Endothelial cell of umbilical vein (primary cell): Measurements from ENCODE around the gene KRTAP12-3. TPM values are rescaled to one million over a fixed set of nuclear protein-coding genes. Genes with fewer than 3 reads are reported as not detected.

Source experiments
- BruUV-seq: library from RNA; stranded (reverse); fragments of 400-500 nt; replicated peaks from 2 replicates; lab custom pipeline; 2021; lab: Mats Ljungman, UMichigan
- CTCF ChIA-PET: fragments of 300-600, 350-600 bp; sonication (Branson Sonifier 250); formaldehyde crosslinking; loops from one replicate; lab custom pipeline; 2021; ENCODE audit warnings: antibody characterized with exemption, inconsistent platforms; lab: Charles Lee
- POLR2A ChIA-PET: fragments of 300-600, 350-600 bp; sonication (Branson Sonifier 250); formaldehyde crosslinking; loops from one replicate; lab custom pipeline; 2021; ENCODE audit warnings: antibody characterized with exemption, inconsistent platforms; lab: Charles Lee
- DNase-seq: peaks from one replicate; pipeline ENCODE4 v3.0.0-alpha.2; 2011; ENCODE audit warnings: low read depth, low spot score
- FAIRE-seq: peaks from 2 replicates; lab custom pipeline; 2011; peaks lifted over from hg19 to GRCh38; lab: Jason Lieb, UNC
- H2AFZ ChIP-seq: 2 replicates; pipeline ENCODE4 v1.6.0; 2012; ENCODE audit warnings: low read depth, low read length, control low read depth, inconsistent platforms
- H3K27ac ChIP-seq: 2 replicates; pipeline ENCODE4 v1.5.1; 2011; ENCODE audit warnings: low read depth, mild to moderate bottlenecking, control low read depth, low read length, moderate library complexity; ENCODE audit not compliant: insufficient read depth
- H3K27me3 ChIP-seq, 2 experiments: 2 replicates each; pipeline versions ENCODE4 v1.6.0 to v1.6.1; 2011; ENCODE audit warnings: low read length in 2 of 2, mixed read lengths in 1 of 2; ENCODE audit not compliant: control insufficient read depth in 2 of 2, insufficient read depth in 2 of 2
- H3K36me3 ChIP-seq, 2 experiments: 2 replicates in 1 of 2; 3 replicates in 1 of 2; pipeline ENCODE4 v1.5.1; 2011; ENCODE audit warnings: low read length in 2 of 2, mild to moderate bottlenecking in 1 of 2, moderate library complexity in 1 of 2; ENCODE audit not compliant: control insufficient read depth in 2 of 2, insufficient read depth in 2 of 2; ENCODE audit errors: extremely low read depth in 1 of 2
- H3K4me1 ChIP-seq: 3 replicates; pipeline ENCODE4 v1.5.1; 2011; ENCODE audit warnings: mild to moderate bottlenecking, low read length; ENCODE audit not compliant: control insufficient read depth, insufficient read depth; ENCODE audit errors: extremely low read depth
- H3K4me2 ChIP-seq: 2 replicates; pipeline ENCODE4 v1.6.1; 2011; ENCODE audit warnings: low read length, control low read depth, mixed read lengths; ENCODE audit not compliant: insufficient read depth
- H3K4me3 ChIP-seq, 3 experiments: fragments of 200-600 bp in 1 of 3; sonication (generic), shearing (Covaris generic) in 1 of 3; replicated peaks in 1 of 3; 2 replicates each; pipeline ENCODE4 v1.5.1; 2011 to 2016; ENCODE audit warnings: control low read depth in 3 of 3, low read length in 3 of 3, mild to moderate bottlenecking in 2 of 3, inconsistent platforms in 1 of 3, low read depth in 1 of 3, moderate library complexity in 1 of 3; ENCODE audit not compliant: insufficient read depth in 1 of 3
- H3K79me2 ChIP-seq: 2 replicates; pipeline ENCODE4 v1.6.0; 2012; ENCODE audit warnings: low read length, inconsistent platforms; ENCODE audit not compliant: control insufficient read depth, insufficient read depth
- H3K9ac ChIP-seq: replicated peaks from 2 replicates; pipeline ENCODE3; 2011; ENCODE audit warnings: low read length, control low read depth; ENCODE audit not compliant: insufficient read depth; ENCODE audit errors: extremely low read depth
- H3K9me1 ChIP-seq: replicated peaks from 3 replicates; pipeline ENCODE4 v1.6.0; 2011; ENCODE audit warnings: mild to moderate bottlenecking, low read length; ENCODE audit not compliant: control insufficient read depth, insufficient read depth; ENCODE audit errors: extremely low read depth
- H3K9me3 ChIP-seq: replicated peaks from 2 replicates; pipeline ENCODE4 v1.5.1; 2012; ENCODE audit warnings: low read length, inconsistent platforms; ENCODE audit not compliant: control insufficient read depth, insufficient read depth
- H4K20me1 ChIP-seq: replicated peaks from 2 replicates; pipeline ENCODE3; 2011; ENCODE audit warnings: mild to moderate bottlenecking, low read length; ENCODE audit not compliant: control insufficient read depth, insufficient read depth; ENCODE audit errors: extremely low read depth
- CTCF ChIP-seq, 2 donors: IDR thresholded peaks; 1 replicate in 1 of 2; 2 replicates in 1 of 2; pipeline ENCODE4 v1.5.1; 2011; ENCODE audit warnings: low read length in 2 of 2, mild to moderate bottlenecking in 2 of 2, moderate library complexity in 2 of 2, control low read depth in 1 of 2, inconsistent platforms in 1 of 2, low read depth in 1 of 2; ENCODE audit not compliant: insufficient read depth in 1 of 2; ENCODE audit errors: extremely low read depth in 1 of 2
- EZH2 ChIP-seq: IDR thresholded peaks from 2 replicates; pipeline ENCODE4 v1.6.1; 2012; ENCODE audit warnings: borderline replicate concordance, low read depth, mild to moderate bottlenecking, moderate library complexity, low read length, inconsistent platforms; ENCODE audit not compliant: severe bottlenecking
- FOS ChIP-seq: IDR thresholded peaks from 2 replicates; pipeline ENCODE4 v1.6.1; 2011; ENCODE audit warnings: mild to moderate bottlenecking, low read length, moderate library complexity, borderline replicate concordance; ENCODE audit not compliant: insufficient read depth
- MAX ChIP-seq: IDR thresholded peaks from 2 replicates; pipeline ENCODE4 v1.6.1; 2011; ENCODE audit not compliant: insufficient read depth, insufficient read length
- MYC ChIP-seq: IDR thresholded peaks from one replicate; pipeline ENCODE4 v1.6.1; 2011; ENCODE audit warnings: mild to moderate bottlenecking, low read depth, low read length
- POLR2AphosphoS5 ChIP-seq: IDR thresholded peaks from 2 replicates; pipeline ENCODE4 v1.6.1; 2012; ENCODE audit warnings: low read depth, mild to moderate bottlenecking, control low read depth, low read length, moderate library complexity; ENCODE audit not compliant: insufficient read depth
- dilution Hi-C: fragments of 300-500 bp; cut with MboI; formaldehyde crosslinking; loops from one replicate; pipeline ENCODE4 v1.15.0; 2019; ENCODE audit warnings: low sequenced_read_pairs; ENCODE audit not compliant: extremely low pct_ligation_motif_present
- intact Hi-C: fragments of 100-400 bp; cut with micrococcal nuclease; formaldehyde crosslinking; loops from one replicate; pipeline ENCODE4 v1.10.0; 2022
- polyA plus RNA-seq, 4 experiments: library from polyadenylated mRNA; depleted of rRNA in 3 of 4; stranded (reverse) in 3 of 4; unstranded in 1 of 4; fragments of >200 nt; gene quantifications; 2 replicates each; pipeline versions ENCODE4 v1.2.1 to v1.2.3, GENCODE V29; 2011 to 2012; ENCODE audit warnings: missing spikeins in 1 of 4
- total RNA-seq: library from RNA; stranded (reverse); gene quantifications from 2 replicates; pipeline ENCODE4 v1.2.3, GENCODE V29; 2021

The KRTAP12-3 gene
- total and polyA plus RNA-seq, 2 donors (not counting 3 experiments of a cell fraction or from before 2014, with no cell fraction given), result not detected

GRCh38 chr21:44653656-44654575, 3.8 kb upstream of the KRTAP12-3 start:
- Histone ChIP-seq H3K36me3 (no peaks in the 10 kb centered on the region), H3K27ac (no peak overlapping the region), H3K9me1 (no peaks in the 10 kb centered on the region), H3K4me1 (no peaks in the 10 kb centered on the region), H3K4me3 (no peak overlapping the region), H3K27me3 (no peaks in the 10 kb centered on the region), H3K9ac (no peak overlapping the region), H3K79me2 (no peaks in the 10 kb centered on the region), H3K4me2 (no peak overlapping the region), H2AFZ (no peak overlapping the region), H3K9me3 (no peaks in the 10 kb centered on the region), H4K20me1 (no peaks in the 10 kb centered on the region)
- FAIRE-seq (no peak), DNase-seq (no peak)
- ChIA-PET POLR2A (interaction anchor here (1.1 kb wide), 1 partner anchor 32 kb away, joined by 3 read pairs; no protein-coding TSS in a partner anchor), CTCF (interaction anchor here (1.0 kb wide), 1 partner anchor 23 kb away, joined by 3 read pairs; no protein-coding TSS in a partner anchor)
- no TSS peak for BruUV-seq
- no peak for TF ChIP-seq CTCF (IDR thresholded peaks at IDR 0.05; ENCODE audit: extremely low read depth in 1 of 2, insufficient read depth in 1 of 2, low read depth in 1 of 2, low read length in 2 of 2)
- TF ChIP-seq MYC, result no peak
- no peak for TF ChIP-seq FOS
- TF ChIP-seq POLR2AphosphoS5, result no peak
- no peak for TF ChIP-seq MAX
- TF ChIP-seq EZH2, result no peak
- intact Hi-C loops (no loop called here), dilution Hi-C loops (no loop called here)
